ENCODE results near the gene WNT8A. TPM values are rescaled to one million over a fixed set of nuclear protein-coding genes. Genes with fewer than 3 reads are reported as not detected.

Gene WNT8A
- total RNA-seq, 4 donors from 2014 or later = not detected

Small RNA genes within 50 kb of the gene (small RNA-seq; reads per million reads assigned to genes)
- gene RNU6-1148P = not detected
- not detected for gene RNU6-460P
- not detected for gene RNU6-888P

Other genes starting within 250 kb of the WNT8A start
- 10 to 100 TPM in 1 of 4 donors, 1 to 10 TPM in 2, not detected in 1; 3.2 to 15.8 (median 4.1) TPM for gene MYOT, start 216.2 kb upstream of the WNT8A start, total RNA-seq
- gene PKD2L2, start 194.6 kb upstream of the WNT8A start, total RNA-seq = not detected
- 10 to 100 TPM; 30.0 to 37.1 (median 33.6) TPM for gene FAM13B, start 51.0 kb upstream of the WNT8A start, total RNA-seq
- 1 to 10 TPM in 1 of 4 donors, under 1 TPM in 2, not detected in 1; 0.36 to 2.3 (median 0.75) TPM for gene NME5, start 55.4 kb downstream of the WNT8A start, total RNA-seq
- 10 to 100 TPM; 25.0 to 49.2 (median 29.0) TPM for gene BRD8, start 94.6 kb downstream of the WNT8A start, total RNA-seq
- gene KIF20A, start 95.1 kb downstream of the WNT8A start, total RNA-seq = 1 to 10 TPM in 2 of 4 donors, under 1 TPM in 1, not detected in 1; 0.37 to 3.2 (median 3.0) TPM
- 10 to 100 TPM; 11.6 to 16.3 (median 14.5) TPM for gene CDC23, start 129.3 kb downstream of the WNT8A start, total RNA-seq
- gene GFRA3, start 190.6 kb downstream of the WNT8A start, total RNA-seq = 1 to 10 TPM in 1 of 4 donors, not detected in 3; 1.3 TPM
- gene CDC25C, start 247.8 kb downstream of the WNT8A start, total RNA-seq = under 1 TPM in 2 of 4 donors, not detected in 2; 0.56 to 0.72 TPM

All from omental fat pad (tissue), 4 donors.